SU-DHL-6 (cell line): ENCODE data around the gene CDK14.
A peak's percentile ranks its signal among the peaks of the same experiment; 100 is the strongest.

ENCODE experiments used
- H2AFZ ChIP-seq: fragments of 200-600 bp; sonication (generic); 2 replicates; pipeline ENCODE4 v1.6.1; 2014; ENCODE audit warnings: low read depth, mild to moderate bottlenecking, moderate library complexity, mixed read lengths, antibody characterized with exemption, low read length; ENCODE audit not compliant: severe bottlenecking
- H3F3A ChIP-seq: fragments of 200-600 bp; shearing (Covaris generic); 2 replicates; pipeline ENCODE4 v1.6.0; 2016; ENCODE audit warnings: antibody characterized with exemption, mild to moderate bottlenecking; ENCODE audit not compliant: insufficient read depth
- H3K27ac ChIP-seq: fragments of 200-600 bp; sonication (generic); 2 replicates; pipeline ENCODE4 v1.5.1; 2016; ENCODE audit warnings: low read depth, mild to moderate bottlenecking, low read length, moderate library complexity, mixed read lengths
- H3K27me3 ChIP-seq: fragments of 200-600 bp; sonication (generic), shearing (Covaris generic); 2 replicates; pipeline ENCODE4 v1.6.0; 2014; ENCODE audit warnings: mild to moderate bottlenecking, low read length
- H3K36me3 ChIP-seq: fragments of 200-600 bp; sonication (generic); 2 replicates; pipeline ENCODE4 v1.6.1; 2014; ENCODE audit warnings: mild to moderate bottlenecking, low read length, mixed read lengths
- H3K4me2 ChIP-seq: fragments of 300-600, 200-600 bp; shearing (Covaris generic), sonication (generic); 2 replicates; pipeline ENCODE4 v1.6.0; 2014; ENCODE audit warnings: low read length, low read depth, mild to moderate bottlenecking; ENCODE audit not compliant: poor library complexity, severe bottlenecking
- H3K4me3 ChIP-seq: fragments of 200-600 bp; sonication (generic); 2 replicates; pipeline ENCODE4 v1.5.1; 2014; ENCODE audit warnings: antibody characterized with exemption, low read length, mild to moderate bottlenecking, mixed read lengths; ENCODE audit not compliant: insufficient read depth, poor library complexity, severe bottlenecking
- H3K79me2 ChIP-seq: fragments of 200-600 bp; sonication (generic); 2 replicates; pipeline ENCODE4 v1.6.1; 2014; ENCODE audit warnings: mild to moderate bottlenecking, low read length, moderate library complexity; ENCODE audit not compliant: insufficient read depth
- H3K9ac ChIP-seq: fragments of 200-600 bp; sonication (generic); 2 replicates; pipeline ENCODE4 v1.7.0; 2014; ENCODE audit warnings: mild to moderate bottlenecking, low read length
- H3K9me2 ChIP-seq: fragments of 200-600 bp; sonication (generic); replicated peaks from 2 replicates; pipeline ENCODE4 v1.6.1; 2014; ENCODE audit warnings: low read length; ENCODE audit not compliant: insufficient read depth
- H3K9me3 ChIP-seq: fragments of 200-600 bp; sonication (generic); 2 replicates; pipeline ENCODE4 v1.6.1; 2014; ENCODE audit warnings: low read length, mixed read lengths; ENCODE audit not compliant: insufficient read depth
- H4K20me1 ChIP-seq: fragments of 200-600 bp; sonication (generic); 2 replicates; pipeline ENCODE4 v1.6.1; 2014; ENCODE audit warnings: low read depth, mild to moderate bottlenecking, antibody characterized with exemption, low read length, moderate library complexity, mixed read lengths
- EZH2phosphoT487 ChIP-seq: fragments of 200-600 bp; sonication (generic), shearing (Covaris generic); conservative IDR thresholded peaks from 2 replicates; pipeline ENCODE4 v1.6.1; 2018; ENCODE audit warnings: mild to moderate bottlenecking, antibody characterized with exemption, low read length, moderate library complexity, mixed read lengths
- TF ChIP-seq, protein P1 (sequence below): fragments of 200-600 bp; sonication (generic); IDR thresholded peaks from one replicate; pipeline ENCODE4 v1.5.1; 2017; ENCODE audit warnings: antibody characterized with exemption, mild to moderate bottlenecking, low read length, moderate library complexity; ENCODE audit not compliant: insufficient read depth, poor library complexity, severe bottlenecking

Gene CDK14

DNA sequence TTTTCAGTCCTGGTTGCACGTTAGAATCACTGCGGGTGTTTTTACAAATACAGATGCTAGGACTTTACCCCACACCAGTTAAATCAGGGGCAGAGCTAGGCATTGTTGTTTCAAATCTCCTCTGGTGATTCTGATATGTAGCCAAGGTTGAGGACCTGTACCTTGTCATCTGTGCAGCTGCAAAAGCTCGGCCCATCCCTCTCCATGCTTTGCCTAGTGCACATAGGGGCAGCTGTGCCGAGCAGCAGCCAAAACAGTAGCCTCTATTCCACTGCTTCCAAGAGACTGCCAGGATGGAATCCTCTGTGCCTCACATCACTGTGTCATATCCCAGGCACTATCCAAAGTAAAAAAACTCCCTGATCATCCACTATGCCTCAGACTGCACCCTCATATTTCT lies 181.3 kb downstream of the CDK14 start:
- no peak for TF ChIP-seq EZH2phosphoT487
- TF ChIP-seq, protein P1, sequence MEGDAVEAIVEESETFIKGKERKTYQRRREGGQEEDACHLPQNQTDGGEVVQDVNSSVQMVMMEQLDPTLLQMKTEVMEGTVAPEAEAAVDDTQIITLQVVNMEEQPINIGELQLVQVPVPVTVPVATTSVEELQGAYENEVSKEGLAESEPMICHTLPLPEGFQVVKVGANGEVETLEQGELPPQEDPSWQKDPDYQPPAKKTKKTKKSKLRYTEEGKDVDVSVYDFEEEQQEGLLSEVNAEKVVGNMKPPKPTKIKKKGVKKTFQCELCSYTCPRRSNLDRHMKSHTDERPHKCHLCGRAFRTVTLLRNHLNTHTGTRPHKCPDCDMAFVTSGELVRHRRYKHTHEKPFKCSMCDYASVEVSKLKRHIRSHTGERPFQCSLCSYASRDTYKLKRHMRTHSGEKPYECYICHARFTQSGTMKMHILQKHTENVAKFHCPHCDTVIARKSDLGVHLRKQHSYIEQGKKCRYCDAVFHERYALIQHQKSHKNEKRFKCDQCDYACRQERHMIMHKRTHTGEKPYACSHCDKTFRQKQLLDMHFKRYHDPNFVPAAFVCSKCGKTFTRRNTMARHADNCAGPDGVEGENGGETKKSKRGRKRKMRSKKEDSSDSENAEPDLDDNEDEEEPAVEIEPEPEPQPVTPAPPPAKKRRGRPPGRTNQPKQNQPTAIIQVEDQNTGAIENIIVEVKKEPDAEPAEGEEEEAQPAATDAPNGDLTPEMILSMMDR = no peak
- Histone ChIP-seq H3K4me2 (peak overlapping the region; percentile 51), H3F3A (peaks cover 16% of the 10 kb centered on the region), H2AFZ (no peak overlapping the region), H3K27ac (peak overlapping the region; percentile 66), H3K9me3 (peaks cover 6% of the 10 kb centered on the region; the same call in 1 of the 2 replicates), H3K9me2 (no peaks in the 10 kb centered on the region), H3K9ac (peak overlapping the region; percentile 24; the same call in 1 of the 2 replicates), H3K79me2 (peaks cover 80% of the 10 kb centered on the region), H4K20me1 (peaks cover 1% of the 10 kb centered on the region; the same call in 1 of the 2 replicates), H3K4me3 (no peak overlapping the region), H3K36me3 (peaks cover 41% of the 10 kb centered on the region), H3K27me3 (no peaks in the 10 kb centered on the region)

DNA sequence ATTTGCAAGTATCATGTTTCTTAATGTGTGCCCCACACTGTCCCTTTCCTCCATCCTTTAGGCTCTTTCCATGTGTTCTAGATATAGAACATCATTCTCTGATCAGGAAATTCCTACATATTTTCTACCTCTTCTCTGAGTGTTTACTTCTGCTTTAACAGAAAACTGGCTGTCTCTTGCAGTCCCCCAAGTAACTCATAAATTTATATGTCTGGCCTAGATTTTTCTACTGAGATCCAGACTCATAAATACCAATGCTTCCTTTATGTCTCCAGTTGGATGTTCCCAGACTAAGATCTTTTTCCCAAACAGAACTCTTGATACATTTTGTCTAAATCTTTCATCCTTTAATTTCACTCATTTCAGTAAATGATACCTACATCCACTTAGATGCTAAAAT lies 181.8 kb downstream of the CDK14 start:
- Histone ChIP-seq H3K4me2 (no peak overlapping the region), H3K27me3 (no peaks in the 10 kb centered on the region), H3K27ac (peak overlapping the region; percentile 66; the same call in 1 of the 2 replicates), H3K36me3 (peaks cover 41% of the 10 kb centered on the region), H4K20me1 (peaks cover 6% of the 10 kb centered on the region; the same call in 1 of the 2 replicates), H3K9ac (no peak overlapping the region), H3F3A (peaks cover 16% of the 10 kb centered on the region), H3K9me3 (peaks cover 4% of the 10 kb centered on the region; the same call in 1 of the 2 replicates), H2AFZ (no peak overlapping the region), H3K9me2 (no peaks in the 10 kb centered on the region), H3K79me2 (peaks cover 80% of the 10 kb centered on the region), H3K4me3 (no peak overlapping the region)
- TF ChIP-seq, protein P1 = no peak
- TF ChIP-seq EZH2phosphoT487 = no peak

DNA sequence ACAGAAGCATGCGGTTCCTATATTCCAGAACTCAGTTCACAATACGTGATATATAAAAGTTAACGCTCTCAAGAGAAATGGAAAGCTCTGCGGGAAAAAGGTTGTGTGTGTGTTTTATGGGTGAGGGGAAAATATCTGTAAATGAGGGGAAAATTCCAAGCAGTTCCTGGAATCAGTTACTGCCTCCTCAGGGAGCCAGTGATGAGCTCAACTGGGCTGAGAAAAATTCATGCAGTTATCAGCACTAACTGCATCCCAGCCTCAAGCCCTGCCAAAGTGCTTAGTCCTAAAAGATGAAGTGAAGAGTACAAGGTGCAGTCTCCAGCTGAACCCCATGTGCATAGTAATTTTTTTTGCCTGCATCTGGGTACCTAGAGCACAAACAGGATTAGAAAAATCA lies 191.9 kb downstream of the CDK14 start:
- Histone ChIP-seq H3K9ac (no peak overlapping the region), H3K27ac (no peak overlapping the region), H2AFZ (no peak overlapping the region), H3F3A (peaks cover 10% of the 10 kb centered on the region; the same call in 1 of the 2 replicates), H3K9me2 (no peaks in the 10 kb centered on the region), H3K79me2 (peaks cover 98% of the 10 kb centered on the region), H4K20me1 (peaks cover 13% of the 10 kb centered on the region; the same call in 1 of the 2 replicates), H3K36me3 (peaks cover 74% of the 10 kb centered on the region), H3K4me2 (no peak overlapping the region), H3K27me3 (no peaks in the 10 kb centered on the region), H3K4me3 (no peak overlapping the region), H3K9me3 (peaks cover 10% of the 10 kb centered on the region; the same call in 1 of the 2 replicates)
- TF ChIP-seq, protein P1 = no peak
- no peak for TF ChIP-seq EZH2phosphoT487
